GM12872 (cell line): Measurements from ENCODE around the gene FOXP3.

Experiments
- CTCF ChIP-seq: IDR thresholded peaks from 3 replicates; pipeline ENCODE4 v1.5.1; 2011; ENCODE audit warnings: low read depth, mild to moderate bottlenecking, low read length, moderate library complexity; ENCODE audit not compliant: insufficient read depth

Gene FOXP3

GRCh38 chrX:49292400-49293362 is 28.2 kb upstream of the FOXP3 start:
- TF ChIP-seq CTCF, result no peak

- peak; percentile 72 for TF ChIP-seq CTCF
Measured at GRCh38 chrX:49291615-49292337, 27.3 kb upstream of the FOXP3 start.

GRCh38 chrX:49290215-49290614 is 25.7 kb upstream of the FOXP3 start:
- no peak for TF ChIP-seq CTCF

GRCh38 chrX:49287665-49288064 is 23.2 kb upstream of the FOXP3 start:
- TF ChIP-seq CTCF, result no peak

- TF ChIP-seq CTCF, result no peak
Measured at GRCh38 chrX:49286581-49286980, 22.1 kb upstream of the FOXP3 start.

GRCh38 chrX:49286136-49286535 is 21.6 kb upstream of the FOXP3 start:
- TF ChIP-seq CTCF, result no peak

GRCh38 chrX:49284212-49284611 is 19.7 kb upstream of the FOXP3 start:
- TF ChIP-seq CTCF, result no peak
